Thyroid gland (tissue), 4 donors: ENCODE data around the gene REC114. TPM values are rescaled to one million over a fixed set of nuclear protein-coding genes. Genes with fewer than 3 reads are reported as not detected.

Experiments
- DNase-seq, 2 donors: peaks; one replicate each; pipeline ENCODE4 v3.0.0-alpha.2; 2019
- H3K27ac ChIP-seq, 3 donors: fragments of 200-600 bp; sonication (generic); 1 replicate in 2 of 3; 2 replicates in 1 of 3; pipeline ENCODE4 v1.5.1; 2016 to 2019; ENCODE audit warnings: mild to moderate bottlenecking in 1 of 3, moderate library complexity in 1 of 3
- H3K27me3 ChIP-seq: fragments of 200-600 bp; sonication (generic); one replicate; pipeline ENCODE4 v1.5.1; 2019
- H3K36me3 ChIP-seq, 2 donors: fragments of 200-600 bp; sonication (generic); one replicate each; pipeline ENCODE4 v1.5.1; 2016 to 2019
- H3K4me1 ChIP-seq, 2 donors: fragments of 200-600 bp; sonication (generic); one replicate each; pipeline ENCODE4 v1.5.1; 2017 to 2019
- H3K4me3 ChIP-seq, 3 donors: fragments of 200-600 bp; sonication (generic); replicated peaks in 1 of 3; 1 replicate in 2 of 3; 2 replicates in 1 of 3; pipeline ENCODE4 v1.5.1; 2016; ENCODE audit warnings: mild to moderate bottlenecking in 1 of 3
- H3K9me3 ChIP-seq: fragments of 200-600 bp; sonication (generic); one replicate; pipeline ENCODE4 v1.5.1; 2017
- CTCF ChIP-seq, 6 experiments: fragments of 200-600 bp in 3 of 6; fragments of 450-650 bp in 3 of 6; sonication (generic) in 3 of 6; IDR thresholded peaks; one replicate each; pipeline ENCODE4 v1.5.1; 2016 to 2019; ENCODE audit warnings: antibody characterized with exemption in 6 of 6, mild to moderate bottlenecking in 2 of 6, inconsistent platforms in 1 of 6, moderate library complexity in 1 of 6
- POLR2A ChIP-seq, 2 donors: fragments of 450-650 bp; IDR thresholded peaks; one replicate each; pipeline ENCODE4 v1.6.1; 2017; ENCODE audit warnings: antibody characterized with exemption in 2 of 2, mild to moderate bottlenecking in 2 of 2, moderate library complexity in 1 of 2
- WGBS, 2 donors: methylation state at CpG; one replicate each; pipeline ENCODE4 v1.1.5; 2017; 5-methylcytosine and 5-hydroxymethylcytosine counted together
- intact Hi-C: fragments of 100-400 bp; cut with DNase I; formaldehyde crosslinking; loops from one replicate; pipeline ENCODE4 v1.15.1; 2023
- total RNA-seq, 4 donors: library from RNA; depleted of rRNA; stranded (reverse); fragments of >200 nt; gene quantifications; one replicate each; pipeline ENCODE4 v1.2.3, GENCODE V29; 2016

The REC114 gene
- total RNA-seq, 4 donors from 2014 or later = not detected

- intact Hi-C loops = no loop called here
- no peak for TF ChIP-seq CTCF (IDR thresholded peaks at IDR 0.05)
- DNase-seq = no peak
- H3K9me3 ChIP-seq = no peaks in the 10 kb centered on the region
- H3K4me3 ChIP-seq = no peak overlapping the region
- no peaks in the 10 kb centered on the region for H3K4me1 ChIP-seq
- WGBS, 2 donors = 91 to 100% methylated on average over 1 of the region's 1 CpG
- H3K27me3 ChIP-seq = no peaks in the 10 kb centered on the region
- no peaks in the 10 kb centered on the region for H3K36me3 ChIP-seq
- H3K27ac ChIP-seq = no peak overlapping the region
Measured at GRCh38 chr15:73524919-73525318, 82.0 kb downstream of the REC114 start.

GRCh38 chr15:73527598-73527997 is 84.6 kb downstream of the REC114 start:
- 89 to 93% methylated on average over 2 of the region's 2 CpGs for WGBS, 2 donors
- Histone ChIP-seq H3K4me1 (no peaks in the 10 kb centered on the region), H3K36me3 (no peaks in the 10 kb centered on the region), H3K4me3 (no peak overlapping the region), H3K27me3 (no peaks in the 10 kb centered on the region), H3K27ac (no peak overlapping the region), H3K9me3 (no peaks in the 10 kb centered on the region)
- intact Hi-C loops = no loop called here
- no peak for DNase-seq
- no peak for TF ChIP-seq CTCF (IDR thresholded peaks at IDR 0.05)
- no peak for TF ChIP-seq POLR2A (IDR thresholded peaks at IDR 0.05)

GRCh38 chr15:73530649-73531048 is 87.7 kb downstream of the REC114 start:
- intact Hi-C loops = no loop called here
- H3K4me3 ChIP-seq = no peak overlapping the region
- no peak for DNase-seq
- no peak for TF ChIP-seq CTCF (IDR thresholded peaks at IDR 0.05)
- TF ChIP-seq POLR2A (IDR thresholded peaks at IDR 0.05) = no peak
- H3K27ac ChIP-seq = no peak overlapping the region
- H3K36me3 ChIP-seq = no peaks in the 10 kb centered on the region
- no peaks in the 10 kb centered on the region for H3K4me1 ChIP-seq
- H3K9me3 ChIP-seq = no peaks in the 10 kb centered on the region
- 67 to 72% methylated on average over 3 of the region's 3 CpGs for WGBS, 2 donors
- H3K27me3 ChIP-seq = no peaks in the 10 kb centered on the region

GRCh38 chr15:73538123-73538522 is 95.2 kb downstream of the REC114 start:
- 94 to 100% methylated on average over 2 of the region's 2 CpGs for WGBS, 2 donors
- no peak overlapping the region for H3K27ac ChIP-seq
- no peaks in the 10 kb centered on the region for H3K9me3 ChIP-seq
- DNase-seq = no peak
- H3K36me3 ChIP-seq = no peaks in the 10 kb centered on the region
- no peak overlapping the region for H3K4me3 ChIP-seq
- H3K27me3 ChIP-seq = no peaks in the 10 kb centered on the region
- H3K4me1 ChIP-seq = no peaks in the 10 kb centered on the region
- intact Hi-C loops = no loop called here
- TF ChIP-seq POLR2A (IDR thresholded peaks at IDR 0.05) = no peak
- TF ChIP-seq CTCF (IDR thresholded peaks at IDR 0.05) = no peak

- intact Hi-C loops = no loop called here
- Histone ChIP-seq H3K4me3 (no peak overlapping the region), H3K27ac (no peak overlapping the region), H3K36me3 (no peaks in the 10 kb centered on the region), H3K9me3 (no peaks in the 10 kb centered on the region), H3K4me1 (no peaks in the 10 kb centered on the region), H3K27me3 (no peaks in the 10 kb centered on the region)
- TF ChIP-seq POLR2A (IDR thresholded peaks at IDR 0.05) = no peak
- no peak for DNase-seq
- WGBS, 2 donors = 93 to 95% methylated on average over 10 of the region's 10 CpGs
Measured at GRCh38 chr15:73538563-73539211, 95.7 kb downstream of the REC114 start.
